KOPT-K1 (cell line): ENCODE results near the gene HLA-DQB2.
"Not testable (repeated sequence)": the region's sequence is repeated elsewhere in the genome, so short reads cannot be mapped to it uniquely, and the experiment has no call there.

Experiments used
- H3K27ac ChIP-seq: fragments of 200-600 bp; sonication (generic); 2 replicates; pipeline ENCODE4 v1.5.1; 2016; ENCODE audit warnings: antibody characterized with exemption, mild to moderate bottlenecking, low read depth, low read length; ENCODE audit not compliant: poor library complexity, severe bottlenecking
- H3K36me3 ChIP-seq: fragments of 200-600 bp; sonication (generic); 2 replicates; pipeline ENCODE4 v1.5.1; 2017; ENCODE audit warnings: antibody characterized with exemption, mild to moderate bottlenecking, low read length, moderate library complexity; ENCODE audit not compliant: insufficient read depth
- H3K9me3 ChIP-seq: fragments of 200-600 bp; sonication (generic); 2 replicates; pipeline ENCODE4 v1.5.1; 2017; ENCODE audit warnings: antibody characterized with exemption, low read length, mild to moderate bottlenecking; ENCODE audit not compliant: insufficient read depth, poor library complexity, severe bottlenecking

HLA-DQB2 gene

GRCh38 chr6:32763421-32763820, at the start of gene HLA-DQB2:
HLA-DQB2 (minus strand) TSS chr6:32763532; CDS start chr6:32763470, 62 bp downstream.
- no peaks in the 10 kb centered on the region for H3K9me3 ChIP-seq
- H3K36me3 ChIP-seq = no peaks in the 10 kb centered on the region
- no peak within 1 kb of the TSS for H3K27ac ChIP-seq

- no peaks in the 10 kb centered on the region for H3K9me3 ChIP-seq
- no peak overlapping the region for H3K27ac ChIP-seq
- no peaks in the 10 kb centered on the region for H3K36me3 ChIP-seq
Observed at GRCh38 chr6:32809171-32809570, 45.8 kb upstream of the HLA-DQB2 start.

GRCh38 chr6:32807020-32807580, 43.8 kb upstream of the HLA-DQB2 start:
- no peaks in the 10 kb centered on the region for H3K9me3 ChIP-seq
- H3K36me3 ChIP-seq = no peaks in the 10 kb centered on the region
- H3K27ac ChIP-seq = no peak overlapping the region

- H3K9me3 ChIP-seq, H3K27ac ChIP-seq, H3K36me3 ChIP-seq: not testable (repeated sequence)
Observed at GRCh38 chr6:32805404-32805803, 42.1 kb upstream of the HLA-DQB2 start.

GRCh38 chr6:32803416-32803815, 40.1 kb upstream of the HLA-DQB2 start:
- Histone ChIP-seq H3K36me3 (no peaks in the 10 kb centered on the region), H3K27ac (no peak overlapping the region), H3K9me3 (peaks cover 3% of the 10 kb centered on the region)

- H3K27ac ChIP-seq = no peak overlapping the region
- H3K9me3 ChIP-seq = peaks cover 3% of the 10 kb centered on the region
- H3K36me3 ChIP-seq = no peaks in the 10 kb centered on the region
Observed at GRCh38 chr6:32799740-32800139, 36.4 kb upstream of the HLA-DQB2 start.

GRCh38 chr6:32799168-32799567, 35.8 kb upstream of the HLA-DQB2 start:
- H3K9me3 ChIP-seq = peaks cover 3% of the 10 kb centered on the region
- no peaks in the 10 kb centered on the region for H3K36me3 ChIP-seq
- no peak overlapping the region for H3K27ac ChIP-seq

GRCh38 chr6:32796848-32797776, 33.8 kb upstream of the HLA-DQB2 start:
- Histone ChIP-seq H3K9me3 (peaks cover 3% of the 10 kb centered on the region), H3K27ac (no peak overlapping the region), H3K36me3 (no peaks in the 10 kb centered on the region)

GRCh38 chr6:32794510-32794909, 31.2 kb upstream of the HLA-DQB2 start:
- no peaks in the 10 kb centered on the region for H3K9me3 ChIP-seq
- no peak overlapping the region for H3K27ac ChIP-seq
- H3K36me3 ChIP-seq = no peaks in the 10 kb centered on the region

- H3K36me3 ChIP-seq = no peaks in the 10 kb centered on the region
- H3K27ac ChIP-seq = no peak overlapping the region
- H3K9me3 ChIP-seq = no peaks in the 10 kb centered on the region
Observed at GRCh38 chr6:32792901-32793435, 29.6 kb upstream of the HLA-DQB2 start.

GRCh38 chr6:32790306-32790705, 27.0 kb upstream of the HLA-DQB2 start:
- no peak overlapping the region for H3K27ac ChIP-seq
- no peaks in the 10 kb centered on the region for H3K9me3 ChIP-seq
- no peaks in the 10 kb centered on the region for H3K36me3 ChIP-seq

- no peaks in the 10 kb centered on the region for H3K36me3 ChIP-seq
- H3K9me3 ChIP-seq = peaks cover 5% of the 10 kb centered on the region
- no peak overlapping the region for H3K27ac ChIP-seq
Observed at GRCh38 chr6:32785781-32786533, 22.6 kb upstream of the HLA-DQB2 start.

- H3K36me3 ChIP-seq, H3K9me3 ChIP-seq, H3K27ac ChIP-seq: not testable (repeated sequence)
Observed at GRCh38 chr6:32782923-32783322, 19.6 kb upstream of the HLA-DQB2 start.

GRCh38 chr6:32779036-32779435, 15.7 kb upstream of the HLA-DQB2 start:
- Histone ChIP-seq H3K9me3 (peaks cover 5% of the 10 kb centered on the region), H3K36me3 (no peaks in the 10 kb centered on the region)

GRCh38 chr6:32775071-32775470, 11.7 kb upstream of the HLA-DQB2 start:
- H3K27ac ChIP-seq = no peak overlapping the region
- H3K36me3 ChIP-seq = no peaks in the 10 kb centered on the region
- H3K9me3 ChIP-seq = no peaks in the 10 kb centered on the region

More at GRCh38 chr6:32779036-32779435, 15.7 kb upstream of the HLA-DQB2 start:
- no peak overlapping the region for H3K27ac ChIP-seq
